ENCODE results near the gene MCCC1.
A peak's percentile ranks its signal among the peaks of the same experiment; 100 is the strongest.
"Not testable (repeated sequence)": the region's sequence is repeated elsewhere in the genome, so short reads cannot be mapped to it uniquely, and the experiment has no call there.

The MCCC1 gene

DNA sequence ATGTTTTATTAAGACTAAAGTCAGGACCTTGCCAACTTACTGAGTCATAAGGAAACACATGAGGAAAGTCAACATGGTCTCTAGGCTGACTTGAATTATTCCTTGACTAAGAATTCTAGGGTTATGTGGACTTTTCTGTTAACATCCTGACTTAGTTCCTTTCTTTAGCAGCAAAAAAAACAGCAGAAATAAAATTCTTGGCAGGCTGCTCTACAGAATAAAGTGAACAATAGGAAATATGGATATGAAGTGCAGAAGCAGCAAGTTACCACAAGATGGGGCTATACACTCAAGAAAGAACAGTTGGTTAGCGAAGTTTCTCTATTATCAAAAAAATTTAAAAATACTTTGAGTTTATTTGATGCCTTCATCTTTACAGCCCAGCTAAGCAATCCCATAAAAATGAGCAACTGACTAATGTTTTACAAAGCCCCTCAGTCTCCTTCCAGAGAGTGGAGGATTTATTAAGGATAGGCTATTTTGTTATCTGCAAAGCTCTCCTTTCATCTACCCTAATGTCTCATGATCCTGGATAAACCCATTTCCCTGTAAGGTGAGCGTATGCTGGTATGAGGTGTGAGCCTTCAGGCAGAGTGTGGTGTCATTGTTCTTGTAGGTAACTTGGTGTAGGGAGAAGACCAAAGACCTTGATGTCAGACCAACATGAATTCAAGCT lies 23.1 kb upstream of the MCCC1 start:
- H2AFZ ChIP-seq (ENCODE audit: low read length, unreplicated experiment): peak overlapping the region; percentile 17

GRCh38 chr3:183120538-183121215 lies 21.4 kb upstream of the MCCC1 start:
- H3K79me2 ChIP-seq (ENCODE audit: control insufficient read depth, insufficient read depth, low read length, unreplicated experiment): no peaks in the 10 kb centered on the region
- peaks cover 22% of the 10 kb centered on the region for H3K27me3 ChIP-seq (ENCODE audit: insufficient read depth, low read length)
- H3K27ac ChIP-seq (ENCODE audit: low read depth, low read length): no peak overlapping the region
- H2AFZ ChIP-seq (ENCODE audit: low read length, unreplicated experiment): no peak overlapping the region
- H3K4me1 ChIP-seq (ENCODE audit: control insufficient read depth, insufficient read depth, low read length, unreplicated experiment): peaks cover 20% of the 10 kb centered on the region
- no peak overlapping the region for H3K4me3 ChIP-seq (ENCODE audit: low read depth, low read length)
- no peaks in the 10 kb centered on the region for H3K36me3 ChIP-seq (ENCODE audit: insufficient read depth, low read length)

More for the DNA sequence above, 23.1 kb upstream of the MCCC1 start:
- Histone ChIP-seq H3K4me3 (ENCODE audit: low read depth, low read length) (no peak overlapping the region), H3K4me1 (ENCODE audit: control insufficient read depth, insufficient read depth, low read length, unreplicated experiment) (peaks cover 20% of the 10 kb centered on the region), H3K27ac (ENCODE audit: low read depth, low read length) (peak overlapping the region; percentile 2), H3K79me2 (ENCODE audit: control insufficient read depth, insufficient read depth, low read length, unreplicated experiment) (no peaks in the 10 kb centered on the region), H3K36me3 (ENCODE audit: insufficient read depth, low read length) (no peaks in the 10 kb centered on the region), H3K27me3 (ENCODE audit: insufficient read depth, low read length) (peaks cover 5% of the 10 kb centered on the region)

DNA sequence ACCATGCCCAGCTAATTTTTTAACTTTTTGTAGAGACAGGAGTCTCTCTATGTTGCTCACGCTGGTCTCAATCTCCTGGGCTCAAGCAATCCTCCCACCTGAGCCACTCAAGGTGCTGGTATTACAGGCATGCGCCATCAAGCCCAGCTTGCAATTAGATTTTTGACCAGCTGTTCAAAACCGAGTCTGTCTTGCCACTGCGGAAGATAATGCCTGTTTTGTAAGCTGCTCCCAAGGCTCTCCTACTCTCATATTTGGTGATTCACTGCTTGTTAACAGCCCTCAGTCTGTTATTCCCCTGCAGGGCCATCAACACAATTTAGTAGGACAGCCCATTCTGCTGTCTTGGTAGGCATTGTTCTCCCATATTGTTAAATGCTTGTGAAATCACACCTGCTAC lies 17.8 kb upstream of the MCCC1 start:
- no peaks in the 10 kb centered on the region for H3K79me2 ChIP-seq (ENCODE audit: control insufficient read depth, insufficient read depth, low read length, unreplicated experiment)
- no peak overlapping the region for H2AFZ ChIP-seq (ENCODE audit: low read length, unreplicated experiment)
- peaks cover 5% of the 10 kb centered on the region for H3K4me1 ChIP-seq (ENCODE audit: control insufficient read depth, insufficient read depth, low read length, unreplicated experiment)
- H3K27ac ChIP-seq (ENCODE audit: low read depth, low read length): no peak overlapping the region
- H3K27me3 ChIP-seq (ENCODE audit: insufficient read depth, low read length): peaks cover 40% of the 10 kb centered on the region
- no peak overlapping the region for H3K4me3 ChIP-seq (ENCODE audit: low read depth, low read length)
- H3K36me3 ChIP-seq (ENCODE audit: insufficient read depth, low read length): no peaks in the 10 kb centered on the region

DNA sequence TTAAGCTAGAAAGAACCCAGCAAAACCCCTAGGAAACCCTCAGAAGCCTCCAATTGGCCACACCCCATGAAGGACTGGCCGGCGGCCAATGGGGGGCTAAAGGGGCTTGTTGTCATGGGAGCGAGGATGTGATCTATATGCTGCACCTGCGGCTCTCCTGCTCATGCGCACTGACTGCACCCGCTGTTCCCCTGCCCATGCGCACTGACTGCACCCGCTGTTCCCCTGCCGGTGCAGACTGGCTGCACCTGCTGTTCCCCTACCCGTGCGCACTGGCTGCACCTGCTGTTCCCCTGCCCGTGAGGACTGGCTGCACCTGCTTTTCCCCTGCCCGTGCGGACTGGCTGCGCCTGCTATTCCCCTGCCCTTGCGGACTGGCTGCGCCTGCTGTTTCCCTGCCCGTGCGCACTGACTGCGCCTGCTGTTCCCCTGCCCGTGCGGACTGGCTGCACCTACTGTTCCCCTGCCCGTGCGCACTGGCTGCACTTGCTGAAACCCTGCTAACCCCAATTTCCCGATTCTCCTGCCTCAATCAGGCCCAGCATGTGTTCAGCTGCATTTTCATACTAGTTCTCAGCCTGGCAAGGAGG lies 16.8 kb upstream of the MCCC1 start:
- Histone ChIP-seq H3K27ac (ENCODE audit: low read depth, low read length) (no peak overlapping the region), H3K4me1 (ENCODE audit: control insufficient read depth, insufficient read depth, low read length, unreplicated experiment) (no peaks in the 10 kb centered on the region), H3K79me2 (ENCODE audit: control insufficient read depth, insufficient read depth, low read length, unreplicated experiment) (no peaks in the 10 kb centered on the region), H2AFZ (ENCODE audit: low read length, unreplicated experiment) (no peak overlapping the region), H3K36me3 (ENCODE audit: insufficient read depth, low read length) (no peaks in the 10 kb centered on the region), H3K27me3 (ENCODE audit: insufficient read depth, low read length) (peaks cover 40% of the 10 kb centered on the region), H3K4me3 (ENCODE audit: low read depth, low read length) (peak overlapping the region; percentile 24; the same call in 1 of the 2 replicates)

DNA sequence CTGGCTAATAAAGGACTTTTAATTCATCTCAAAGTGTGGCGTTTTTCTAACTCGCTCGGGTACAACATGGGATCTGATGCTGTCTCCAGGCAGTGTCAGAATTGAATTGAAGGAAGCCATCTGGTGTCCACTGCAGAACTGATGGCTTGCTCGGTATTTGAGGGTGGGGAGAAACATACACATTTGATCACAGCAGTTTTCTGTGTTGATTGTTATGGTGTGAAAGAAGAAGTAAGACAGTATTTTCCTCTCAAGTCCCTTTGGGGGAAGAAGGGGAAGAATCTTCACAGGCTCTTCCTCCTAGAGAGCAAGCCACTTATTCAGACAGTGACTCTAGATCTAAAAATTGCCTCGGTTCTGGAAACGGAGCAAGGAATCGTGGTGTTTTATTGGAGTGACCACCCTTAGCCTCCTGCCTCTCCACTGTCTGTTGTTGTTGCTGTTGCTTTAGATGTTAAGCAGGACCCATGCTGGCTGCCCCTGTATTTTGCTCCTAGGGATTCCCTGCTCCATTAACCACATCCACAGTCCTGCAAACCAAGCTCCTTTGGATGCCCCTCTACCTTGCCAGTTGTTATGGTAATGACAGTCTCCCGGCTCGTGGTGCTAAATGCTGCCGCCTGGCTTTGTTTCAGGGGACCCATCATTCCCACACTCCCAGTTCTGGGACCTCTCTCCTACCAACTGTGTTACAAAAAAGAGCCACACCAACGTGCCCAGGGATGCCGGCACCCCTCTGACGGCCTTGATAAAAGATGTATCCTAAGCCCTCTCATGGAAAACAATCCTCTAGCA lies 15.3 kb upstream of the MCCC1 start:
- Histone ChIP-seq H3K27me3 (ENCODE audit: insufficient read depth, low read length) (peaks cover 40% of the 10 kb centered on the region), H3K4me3 (ENCODE audit: low read depth, low read length) (no peak overlapping the region), H2AFZ (ENCODE audit: low read length, unreplicated experiment) (no peak overlapping the region), H3K4me1 (ENCODE audit: control insufficient read depth, insufficient read depth, low read length, unreplicated experiment) (no peaks in the 10 kb centered on the region), H3K27ac (ENCODE audit: low read depth, low read length) (no peak overlapping the region), H3K36me3 (ENCODE audit: insufficient read depth, low read length) (no peaks in the 10 kb centered on the region), H3K79me2 (ENCODE audit: control insufficient read depth, insufficient read depth, low read length, unreplicated experiment) (no peaks in the 10 kb centered on the region)

GRCh38 chr3:183109847-183110246 lies 10.6 kb upstream of the MCCC1 start:
- H3K4me1 ChIP-seq (ENCODE audit: control insufficient read depth, insufficient read depth, low read length, unreplicated experiment); H2AFZ ChIP-seq (ENCODE audit: low read length, unreplicated experiment); H3K27ac ChIP-seq (ENCODE audit: low read depth, low read length); H3K27me3 ChIP-seq (ENCODE audit: insufficient read depth, low read length); H3K4me3 ChIP-seq (ENCODE audit: low read depth, low read length); H3K36me3 ChIP-seq (ENCODE audit: insufficient read depth, low read length); H3K79me2 ChIP-seq (ENCODE audit: control insufficient read depth, insufficient read depth, low read length, unreplicated experiment): not testable (repeated sequence)

DNA sequence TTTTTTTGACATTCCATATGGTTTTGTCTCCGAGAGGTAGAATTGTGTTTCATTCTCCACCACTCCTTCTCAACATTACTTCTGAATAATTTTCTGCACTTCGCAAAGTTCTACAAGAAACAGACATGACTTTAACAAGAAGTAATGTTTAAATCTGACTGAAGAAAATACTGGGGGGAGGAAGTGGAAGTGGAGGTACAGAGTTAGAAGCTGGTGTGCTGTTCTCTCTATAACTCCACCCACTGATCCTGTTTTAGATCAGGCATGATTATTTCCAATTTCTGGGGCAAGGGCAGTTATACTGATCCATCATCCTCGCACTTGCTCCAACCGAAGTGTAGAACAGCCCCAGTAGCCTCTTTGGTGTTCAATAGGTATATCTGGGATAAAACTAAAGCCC lies 9.2 kb upstream of the MCCC1 start:
- Histone ChIP-seq H3K79me2 (ENCODE audit: control insufficient read depth, insufficient read depth, low read length, unreplicated experiment) (no peaks in the 10 kb centered on the region), H3K27ac (ENCODE audit: low read depth, low read length) (no peak overlapping the region), H3K27me3 (ENCODE audit: insufficient read depth, low read length) (no peaks in the 10 kb centered on the region), H2AFZ (ENCODE audit: low read length, unreplicated experiment) (peak overlapping the region; percentile 21), H3K36me3 (ENCODE audit: insufficient read depth, low read length) (no peaks in the 10 kb centered on the region), H3K4me3 (ENCODE audit: low read depth, low read length) (no peak overlapping the region), H3K4me1 (ENCODE audit: control insufficient read depth, insufficient read depth, low read length, unreplicated experiment) (peaks cover 10% of the 10 kb centered on the region)

DNA sequence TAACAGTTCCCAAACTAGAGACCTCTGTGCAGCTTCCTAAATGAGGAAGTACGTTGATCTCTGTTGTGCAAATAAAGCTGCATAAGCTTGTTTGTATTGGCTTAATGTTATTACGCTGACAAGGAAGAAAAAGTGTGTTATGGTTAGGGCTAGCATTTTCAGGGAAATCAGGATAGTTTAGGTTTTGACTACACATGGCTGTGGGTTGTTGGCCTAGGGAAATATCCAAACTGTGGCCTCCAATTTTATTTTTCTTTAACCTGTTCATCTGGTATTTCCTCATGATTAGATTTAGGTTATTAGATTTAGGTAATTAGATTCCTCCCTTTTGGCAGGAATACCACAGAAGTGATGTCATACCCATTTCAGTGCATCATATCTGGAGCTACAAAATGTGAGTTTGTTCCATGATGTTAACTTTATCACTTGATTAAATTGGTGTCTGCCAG lies 8.7 kb upstream of the MCCC1 start:
- H2AFZ ChIP-seq (ENCODE audit: low read length, unreplicated experiment): peak overlapping the region; percentile 71
- no peaks in the 10 kb centered on the region for H3K79me2 ChIP-seq (ENCODE audit: control insufficient read depth, insufficient read depth, low read length, unreplicated experiment)
- H3K36me3 ChIP-seq (ENCODE audit: insufficient read depth, low read length): no peaks in the 10 kb centered on the region
- H3K27me3 ChIP-seq (ENCODE audit: insufficient read depth, low read length): no peaks in the 10 kb centered on the region
- H3K27ac ChIP-seq (ENCODE audit: low read depth, low read length): peak overlapping the region; percentile 26; the same call in 1 of the 2 replicates
- no peak overlapping the region for H3K4me3 ChIP-seq (ENCODE audit: low read depth, low read length)
- H3K4me1 ChIP-seq (ENCODE audit: control insufficient read depth, insufficient read depth, low read length, unreplicated experiment): peaks cover 10% of the 10 kb centered on the region

DNA sequence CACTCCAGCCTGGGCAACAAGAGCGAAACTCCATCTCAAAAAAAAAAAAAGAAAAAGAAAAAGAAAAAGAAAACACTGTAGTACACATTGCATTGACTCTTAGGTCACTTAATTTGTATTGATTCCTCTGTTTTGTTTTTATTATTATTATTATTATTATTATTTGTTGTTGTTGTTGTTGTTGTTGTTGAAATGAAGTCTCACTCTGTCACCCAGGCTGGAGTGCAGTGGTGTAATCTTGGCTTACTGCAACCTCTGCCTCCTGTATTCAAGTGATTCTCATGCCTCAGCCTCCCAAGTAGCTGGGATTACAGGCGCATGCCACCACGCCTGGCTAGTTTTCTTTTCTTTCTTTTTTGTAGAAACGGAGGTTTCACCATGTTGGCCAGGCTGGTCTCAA lies 8.1 kb upstream of the MCCC1 start:
- H3K4me3 ChIP-seq (ENCODE audit: low read depth, low read length); H3K27ac ChIP-seq (ENCODE audit: low read depth, low read length); H3K36me3 ChIP-seq (ENCODE audit: insufficient read depth, low read length); H2AFZ ChIP-seq (ENCODE audit: low read length, unreplicated experiment); H3K27me3 ChIP-seq (ENCODE audit: insufficient read depth, low read length); H3K79me2 ChIP-seq (ENCODE audit: control insufficient read depth, insufficient read depth, low read length, unreplicated experiment); H3K4me1 ChIP-seq (ENCODE audit: control insufficient read depth, insufficient read depth, low read length, unreplicated experiment): not testable (repeated sequence)

- H3K36me3 ChIP-seq (ENCODE audit: insufficient read depth, low read length): no peaks in the 10 kb centered on the region
- H3K4me1 ChIP-seq (ENCODE audit: control insufficient read depth, insufficient read depth, low read length, unreplicated experiment): peaks cover 10% of the 10 kb centered on the region
- no peak overlapping the region for H3K4me3 ChIP-seq (ENCODE audit: low read depth, low read length)
- H3K27ac ChIP-seq (ENCODE audit: low read depth, low read length): no peak overlapping the region
- no peaks in the 10 kb centered on the region for H3K27me3 ChIP-seq (ENCODE audit: insufficient read depth, low read length)
- no peaks in the 10 kb centered on the region for H3K79me2 ChIP-seq (ENCODE audit: control insufficient read depth, insufficient read depth, low read length, unreplicated experiment)
- H2AFZ ChIP-seq (ENCODE audit: low read length, unreplicated experiment): no peak overlapping the region
Measured at GRCh38 chr3:183106635-183107034, 7.3 kb upstream of the MCCC1 start.
